K562 (cell line): ENCODE measurements around the gene SLC49A3. TPM values are rescaled to one million over a fixed set of nuclear protein-coding genes. Genes with fewer than 3 reads are reported as not detected.
A peak's percentile ranks its signal among the peaks of the same experiment; 100 is the strongest.

ENCODE experiments used
- ATAC-seq: fragments of 200-7000 bp; cut with Tn5 transposase; 3 replicates; pipeline ENCODE4 v1.9.1; 2020; ENCODE audit warnings: moderate library complexity
- BruUV-seq: library from RNA; stranded (reverse); fragments of 400-500 nt; replicated peaks from 2 replicates; lab custom pipeline; 2021; lab: Mats Ljungman, UMichigan
- CTCF ChIA-PET: fragments of 300-600 bp; formaldehyde crosslinking; extraction: SDS; loops from one replicate; lab custom pipeline; 2021; ENCODE audit warnings: low intra/inter-chr PET ratio; lab: Yijun Ruan, JAX
- POLR2A ChIA-PET: fragments of 300-600, 350-650 bp; sonication (Branson Sonifier 250); formaldehyde crosslinking; extraction: SDS; loops from one replicate; lab custom pipeline; 2021; ENCODE audit warnings: antibody characterized with exemption, inconsistent platforms; lab: Yijun Ruan, JAX
- DNase-seq, 4 experiments: peaks; one replicate each; pipeline versions ENCODE4 v3.0.0 to v3.0.0-alpha.2; 2011 to 2018; ENCODE audit warnings: low spot score in 3 of 4, mixed read lengths in 3 of 4; ENCODE audit errors: extremely low read depth in 1 of 4
- FAIRE-seq: peaks from 2 replicates; lab custom pipeline; 2011; peaks lifted over from hg19 to GRCh38; lab: Jason Lieb, UNC
- H2AFZ ChIP-seq: 2 replicates; pipeline ENCODE4 v1.6.0; 2011; ENCODE audit warnings: low read depth, low read length, control low read depth, inconsistent platforms
- H3K27ac ChIP-seq: fragments of 200-600 bp; 3 replicates; pipeline ENCODE4 v1.8.0; 2011; ENCODE audit warnings: low read depth, mild to moderate bottlenecking, control low read depth, inconsistent platforms, low read length, moderate library complexity, mixed read lengths; ENCODE audit errors: extremely low read depth
- H3K27me3 ChIP-seq, 2 experiments: fragments of 300-600 bp in 1 of 2; 2 replicates in 1 of 2; 3 replicates in 1 of 2; pipeline versions ENCODE4 v1.6.0 to v1.8.0; 2011; ENCODE audit warnings: inconsistent platforms in 2 of 2, low read length in 2 of 2, mild to moderate bottlenecking in 1 of 2, mixed read lengths in 1 of 2, moderate library complexity in 1 of 2; ENCODE audit not compliant: control insufficient read depth in 2 of 2, insufficient read depth in 2 of 2
- H3K36me3 ChIP-seq: fragments of 300-600 bp; 3 replicates; pipeline ENCODE4 v1.8.0; 2011; ENCODE audit warnings: mild to moderate bottlenecking, low read length, inconsistent platforms; ENCODE audit not compliant: control insufficient read depth, insufficient read depth
- H3K4me1 ChIP-seq, 2 experiments: fragments of 200-600 bp in 1 of 2; replicated peaks in 1 of 2; 2 replicates in 1 of 2; 3 replicates in 1 of 2; pipeline versions ENCODE4 v1.5.1 to v1.8.0; 2011; ENCODE audit warnings: inconsistent platforms in 2 of 2, low read length in 2 of 2, mild to moderate bottlenecking in 1 of 2, mixed read lengths in 1 of 2, moderate library complexity in 1 of 2; ENCODE audit not compliant: control insufficient read depth in 2 of 2, insufficient read depth in 2 of 2
- H3K4me2 ChIP-seq: 2 replicates; pipeline ENCODE4 v1.6.1; 2011; ENCODE audit warnings: low read length, control low read depth, inconsistent platforms, mixed read lengths; ENCODE audit not compliant: insufficient read depth
- H3K4me3 ChIP-seq: fragments of 200-600 bp; sonication (generic), shearing (Covaris generic); 2 replicates; pipeline ENCODE4 v1.5.1; 2016; ENCODE audit warnings: control low read depth, inconsistent platforms
- H3K79me2 ChIP-seq: fragments of 200-600 bp; 3 replicates; pipeline ENCODE4 v1.8.0; 2011; ENCODE audit warnings: low read length, inconsistent platforms; ENCODE audit not compliant: control insufficient read depth, insufficient read depth
- H3K9ac ChIP-seq, 2 experiments: 2 replicates each; pipeline versions ENCODE4 v1.6.0 to v1.6.1; 2011; ENCODE audit warnings: low read depth in 2 of 2, low read length in 2 of 2, control low read depth in 1 of 2, inconsistent platforms in 1 of 2, mild to moderate bottlenecking in 1 of 2, mixed read lengths in 1 of 2; ENCODE audit not compliant: insufficient read depth in 1 of 2
- H3K9me1 ChIP-seq: one replicate; pipeline ENCODE4 v1.6.0; 2011; ENCODE audit warnings: inconsistent platforms, mild to moderate bottlenecking, low read length, moderate library complexity; ENCODE audit not compliant: control insufficient read depth, insufficient read depth
- H3K9me3 ChIP-seq: replicated peaks from 2 replicates; pipeline ENCODE4 v1.5.1; 2011; ENCODE audit warnings: low read depth, low read length, inconsistent platforms; ENCODE audit not compliant: control insufficient read depth, insufficient read depth
- H4K20me1 ChIP-seq: replicated peaks from 2 replicates; pipeline ENCODE4 v1.6.1; 2011; ENCODE audit warnings: low read length, inconsistent platforms, mixed read lengths; ENCODE audit not compliant: control insufficient read depth, insufficient read depth
- CSDE1 ChIP-seq, 2 experiments: fragments of 450-650 bp; IDR thresholded peaks; 2 replicates each; pipeline ENCODE4 v1.6.1; 2016; ENCODE audit warnings: mild to moderate bottlenecking in 1 of 2
- PCBP2 ChIP-seq: fragments of 200-400 bp; formaldehyde crosslinking; IDR thresholded peaks from 2 replicates; pipeline ENCODE4 v1.6.1; 2018; ENCODE audit warnings: low read length, low read depth, mild to moderate bottlenecking, moderate library complexity; ENCODE audit not compliant: poor library complexity, severe bottlenecking
- SNAPC5 ChIP-seq: fragments of 250-450 bp; sonication (Bioruptor Pico); IDR thresholded peaks from 2 replicates; pipeline ENCODE4 v1.8.0; 2021; ENCODE audit warnings: moderate library complexity, mild to moderate bottlenecking, inconsistent platforms
- U2AF2 ChIP-seq: fragments of 200-400 bp; formaldehyde crosslinking; optimal IDR thresholded peaks from 2 replicates; pipeline ENCODE3; 2017; ENCODE audit warnings: low read depth, mild to moderate bottlenecking, low read length
- WGBS: fragments of 100-300 bp; shearing (Covaris generic); methylation state at CpG from one replicate; pipeline ENCODE4 v1.1.6; 2016; ENCODE audit warnings: low coverage, mixed read lengths; ENCODE audit not compliant: insufficient coverage; ENCODE audit errors: missing lambda C conversion rate; 5-methylcytosine and 5-hydroxymethylcytosine counted together
- in situ Hi-C: fragments of 300-500 bp; cut with MboI; formaldehyde crosslinking; loops from 4 replicates; pipeline ENCODE4 v1.15.0; 2018; ENCODE audit warnings: inconsistent platforms, mixed read lengths
- intact Hi-C: fragments of 100-400 bp; cut with micrococcal nuclease; formaldehyde crosslinking; loops from 2 replicates; pipeline ENCODE4 v1.14.2; 2022
- polyA plus RNA-seq, 8 experiments: library from polyadenylated mRNA; depleted of rRNA in 4 of 8; stranded (reverse) in 5 of 8; unstranded in 3 of 8; fragments of >200 nt; fragmentation: Nextera tagmentation in 2 of 8; fragmentation: Illumina TruSeq in 1 of 8; extraction: Ambion mirVana in 2 of 8; extraction: Trizol in 1 of 8; gene quantifications; 2 replicates each; pipeline versions ENCODE4 v1.2.1 to v1.2.3, GENCODE V29; 2011 to 2014; ENCODE audit warnings: inconsistent platforms in 1 of 8, missing spikeins in 1 of 8
- total RNA-seq, 7 experiments: library from RNA; depleted of rRNA in 6 of 7; stranded (reverse); fragments of >200 nt in 6 of 7; fragmentation: Illumina TruSeq in 2 of 7; extraction: Trizol in 2 of 7; gene quantifications; 2 replicates each; pipeline versions ENCODE4 v1.2.1 to v1.2.3, GENCODE V29; 2011 to 2021; ENCODE audit warnings: low replicate concordance in 1 of 7
- TF ChIP-seq, protein P1 (sequence below): sonication (generic); formaldehyde crosslinking; IDR thresholded peaks from 2 replicates; pipeline ENCODE4 v1.8.0; 2022; ENCODE audit warnings: missing genetic modification reagents, mild to moderate bottlenecking, moderate library complexity, borderline replicate concordance

The SLC49A3 gene
- total and polyA plus RNA-seq, 9 of the 15 experiments (the other 6 are each of a cell fraction or from before 2014, with no cell fraction given) = 0.24 to 0.41 TPM; not detected in 7

DNA sequence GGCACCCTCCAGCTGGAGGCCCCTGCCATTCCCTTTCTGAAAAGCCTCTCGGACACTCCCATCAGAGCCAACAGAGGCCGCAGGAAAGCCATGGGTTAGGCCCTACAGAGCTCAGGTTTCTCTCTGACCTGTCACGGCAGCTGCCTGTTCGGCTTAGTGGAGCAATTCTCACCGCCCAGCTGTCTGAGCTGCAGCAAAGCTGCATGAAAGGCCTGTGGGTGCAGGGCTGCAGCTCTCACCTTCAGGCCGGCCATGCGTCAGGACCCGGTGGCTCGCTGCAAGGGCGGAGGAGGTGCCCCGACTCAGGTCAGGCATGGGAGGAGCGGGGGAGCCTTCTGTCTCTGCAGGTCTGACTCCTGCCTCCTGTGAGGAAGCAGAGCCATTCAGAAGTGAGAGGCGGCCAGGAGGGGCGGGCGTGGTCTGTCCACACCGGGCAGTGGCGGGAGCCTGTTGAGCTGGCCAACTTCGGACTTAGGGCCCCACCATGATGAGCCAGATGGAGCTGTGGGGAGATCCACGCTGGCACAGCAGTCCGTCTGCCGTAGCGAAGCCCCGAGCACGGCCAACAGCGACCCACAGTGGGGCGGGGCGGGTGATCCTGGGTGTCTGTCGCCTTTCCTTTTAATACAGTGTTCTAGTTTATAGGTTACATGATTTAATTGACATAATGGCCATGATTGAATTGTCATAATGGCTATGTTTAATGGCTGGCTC, 40.2 kb downstream of the SLC49A3 start:
- POLR2A ChIA-PET = interaction anchor here (0.8 kb wide), 1 partner anchor 104 kb away, joined by 3 read pairs; no protein-coding TSS in a partner anchor
- CTCF ChIA-PET = no interaction called here
- DNase-seq (no peak), FAIRE-seq (no peak), ATAC-seq (peak; percentile 54)
- TF ChIP-seq U2AF2 (no peak), CSDE1 (IDR thresholded peaks at IDR 0.05) (no peak), SNAPC5 (no peak), PCBP2 (no peak)
- TF ChIP-seq, protein P1, sequence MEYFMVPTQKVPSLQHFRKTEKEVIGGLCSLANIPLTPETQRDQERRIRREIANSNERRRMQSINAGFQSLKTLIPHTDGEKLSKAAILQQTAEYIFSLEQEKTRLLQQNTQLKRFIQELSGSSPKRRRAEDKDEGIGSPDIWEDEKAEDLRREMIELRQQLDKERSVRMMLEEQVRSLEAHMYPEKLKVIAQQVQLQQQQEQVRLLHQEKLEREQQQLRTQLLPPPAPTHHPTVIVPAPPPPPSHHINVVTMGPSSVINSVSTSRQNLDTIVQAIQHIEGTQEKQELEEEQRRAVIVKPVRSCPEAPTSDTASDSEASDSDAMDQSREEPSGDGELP (CRISPR knock-in tag) = 0 out of 2 replicates have a peak, but pooled peaks have one; percentile 28
- Histone ChIP-seq H3K4me3 (no peak overlapping the region), H4K20me1 (no peaks in the 10 kb centered on the region), H3K4me1 (peaks cover 0 to 48% of the 10 kb centered on the region in 2 experiments; a peak in 2 of 5 replicates), H3K36me3 (no peaks in the 10 kb centered on the region), H3K9me1 (no peaks in the 10 kb centered on the region), H3K79me2 (no peaks in the 10 kb centered on the region), H3K27ac (no peak overlapping the region), H3K4me2 (no peak overlapping the region), H3K9me3 (peaks cover 2% of the 10 kb centered on the region; the same call in 1 of the 2 replicates), H3K9ac (peak overlapping the region in 1 of 2 experiments; percentile 24; a peak in 1 of 4 replicates), H3K27me3 (peaks cover 39 to 74% of the 10 kb centered on the region in 2 experiments; a peak in 3 of 5 replicates), H2AFZ (peak overlapping the region; percentile 61)
- in situ Hi-C loops (no loop called here), intact Hi-C loops (no loop called here)
- 30% methylated on average over 26 of the region's 28 CpGs for WGBS
- no TSS peak for BruUV-seq
